A172 (cell line): ENCODE data around the gene TTLL4. TPM values are rescaled to one million over a fixed set of nuclear protein-coding genes. Genes with fewer than 3 reads are reported as not detected.
A peak's percentile ranks its signal among the peaks of the same experiment; 100 is the strongest.

Experiments used
- DNase-seq: peaks from one replicate; pipeline ENCODE4 v3.0.0-alpha.2; 2015; ENCODE audit warnings: low spot score
- total RNA-seq: library from RNA; depleted of rRNA; stranded (reverse); fragments of >200 nt; shearing (Covaris generic); gene quantifications from 2 replicates; pipeline ENCODE4 v1.2.3, GENCODE V29; 2014; rRNA removed

TTLL4 gene
- 11.0 and 12.4 TPM in 2 replicates for total RNA-seq

DNA sequence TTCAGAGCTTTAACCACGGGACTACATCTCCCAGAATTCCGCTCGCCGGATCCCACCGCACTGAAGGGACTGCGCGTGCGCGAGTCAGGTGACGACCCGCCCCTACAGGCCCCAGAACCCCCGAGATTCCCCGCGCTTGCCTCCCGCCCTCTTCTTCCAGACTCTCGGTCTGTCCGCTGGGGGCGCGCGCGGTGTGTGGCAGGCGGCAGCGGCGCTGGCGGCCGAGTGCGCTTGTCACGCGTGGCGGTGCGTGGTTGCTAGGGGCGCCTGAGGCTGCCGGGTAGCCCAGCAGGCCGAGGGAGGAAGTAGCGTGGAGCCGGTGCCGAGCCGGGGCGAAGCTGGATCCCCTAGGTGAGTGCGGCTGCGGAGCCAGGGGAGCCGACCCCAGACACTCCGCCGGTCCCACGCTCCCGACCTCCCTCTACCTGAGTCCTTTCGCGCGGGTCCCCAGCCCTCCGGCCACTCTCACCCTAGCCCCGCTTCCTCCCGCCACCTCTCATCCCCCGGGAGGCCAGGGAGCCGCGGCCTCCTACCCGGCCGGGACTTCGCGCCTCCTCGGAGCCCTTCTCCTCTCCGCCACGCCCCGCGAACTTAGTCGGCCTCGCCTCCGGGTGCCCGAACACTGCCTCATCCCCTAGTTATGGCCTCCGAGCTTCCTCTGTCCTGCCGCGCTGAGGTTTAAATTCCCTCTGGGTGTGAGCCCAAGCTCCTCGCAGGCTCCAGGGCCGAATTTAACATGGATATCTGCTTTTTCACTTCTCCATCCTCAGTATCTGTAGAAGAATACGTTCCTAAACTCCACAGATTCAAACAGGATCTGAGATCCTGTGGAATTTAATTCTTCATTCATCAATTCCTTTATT lies at the start of gene TTLL4:
TTLL4 (plus strand) TSS at position 149 of the 863 bp plus-strand sequence. CDS start 26,842 bp downstream, outside the sequence.
- peak; percentile 95 for DNase-seq

- DNase-seq: no peak
These were observed 48.3 kb upstream of the TTLL4 start for GRCh38 chr2:218662377-218662776.

- no peak for DNase-seq
These were observed 47.8 kb upstream of the TTLL4 start for GRCh38 chr2:218662827-218663226.

DNA sequence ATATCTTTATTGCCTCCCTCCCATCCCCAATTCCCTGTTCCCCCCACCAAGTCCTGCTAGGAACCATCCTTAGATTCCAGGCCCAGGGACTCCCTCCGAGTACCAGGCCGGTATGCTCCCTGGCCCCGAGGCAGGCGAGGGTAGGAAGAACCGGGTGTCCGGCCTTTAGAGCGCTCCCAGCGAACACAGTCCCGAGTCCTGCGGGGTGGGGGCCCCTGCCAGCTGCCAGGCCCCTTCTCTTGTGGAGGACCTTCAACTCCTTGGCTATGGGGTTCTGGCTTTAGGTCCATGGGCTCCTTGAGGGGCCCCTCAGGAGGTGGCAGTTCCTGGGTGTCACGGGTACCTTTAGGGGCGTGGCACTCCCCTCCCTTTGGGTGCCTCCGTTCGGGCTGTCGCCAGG lies 46.7 kb upstream of the TTLL4 start:
- DNase-seq: no peak

GRCh38 chr2:218664653-218665052 lies 46.0 kb upstream of the TTLL4 start:
- DNase-seq: no peak

- peak; percentile 30 for DNase-seq
These were observed 39.5 kb upstream of the TTLL4 start for GRCh38 chr2:218671097-218671653.

- peak; percentile 94 for DNase-seq
These were observed 38.7 kb upstream of the TTLL4 start, which contains the start of the genes RNF25 and STK36 for GRCh38 chr2:218671654-218672566. RNF25 (minus strand) TSS chr2:218672002; CDS start chr2:218671970, 32 bp downstream. STK36 (plus strand) TSS chr2:218672086; CDS start chr2:218672830, 744 bp downstream.

- DNase-seq: peak; percentile 84
These were observed 31.5 kb upstream of the TTLL4 start for GRCh38 chr2:218679119-218679518.

GRCh38 chr2:218680061-218680460 lies 30.6 kb upstream of the TTLL4 start:
- DNase-seq: no peak

GRCh38 chr2:218687400-218688060 lies 23.1 kb upstream of the TTLL4 start:
- peak; percentile 88 for DNase-seq

DNA sequence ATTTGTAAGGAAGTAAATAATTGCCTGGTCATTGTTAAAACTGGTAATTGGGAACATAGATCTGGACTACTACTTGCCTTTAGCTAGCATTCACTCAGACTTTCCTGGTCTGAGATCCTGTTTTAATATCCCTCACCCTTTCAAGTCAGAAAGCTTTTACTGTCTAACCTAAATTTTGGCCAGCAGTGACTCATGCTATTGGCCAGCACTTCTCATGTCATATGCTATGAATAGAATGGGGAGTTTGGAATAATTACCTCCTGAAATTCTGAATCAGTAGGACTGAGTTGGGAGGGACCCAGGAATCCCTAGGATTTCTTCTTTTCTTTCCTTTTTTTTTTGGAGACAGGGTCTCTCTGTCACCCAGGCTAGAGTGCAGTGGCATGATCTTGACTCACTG lies 19.4 kb upstream of the TTLL4 start:
- DNase-seq: peak; percentile 47

DNA sequence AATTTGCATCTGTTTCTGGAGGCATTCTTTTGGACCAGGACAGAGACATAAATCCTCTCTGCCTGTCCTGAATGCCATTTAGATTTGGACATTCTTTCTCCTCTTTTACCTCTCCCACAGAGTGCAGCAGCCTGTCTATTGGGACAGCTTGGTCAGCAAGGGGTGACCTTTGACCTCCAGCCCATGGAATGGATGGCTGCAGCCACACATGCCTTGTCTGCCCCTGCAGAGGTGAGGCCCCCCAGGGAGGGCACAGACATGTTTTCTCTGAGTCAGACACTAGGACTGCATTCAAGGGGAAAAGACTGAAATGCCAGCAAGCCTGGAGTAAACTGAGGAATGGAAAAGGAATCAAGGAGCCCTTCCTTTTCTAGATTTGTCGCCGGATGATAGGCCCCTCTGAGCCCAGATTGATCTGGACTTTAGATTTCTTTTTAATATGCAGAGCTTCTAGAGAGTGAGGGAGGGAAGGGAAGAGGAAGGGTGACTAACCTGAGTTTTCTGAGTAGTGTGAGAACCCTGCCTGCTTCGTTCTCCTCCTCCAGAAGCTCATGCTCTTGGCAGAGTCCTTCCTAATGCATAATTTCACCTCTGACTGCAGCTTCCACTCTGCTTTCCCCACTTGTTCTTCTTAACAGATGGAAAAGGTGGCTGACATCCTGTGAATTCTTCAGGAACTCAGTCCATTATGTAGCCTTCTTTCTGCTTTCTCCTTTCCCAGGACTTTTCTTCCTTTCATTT lies 16.1 kb upstream of the TTLL4 start:
- no peak for DNase-seq

DNA sequence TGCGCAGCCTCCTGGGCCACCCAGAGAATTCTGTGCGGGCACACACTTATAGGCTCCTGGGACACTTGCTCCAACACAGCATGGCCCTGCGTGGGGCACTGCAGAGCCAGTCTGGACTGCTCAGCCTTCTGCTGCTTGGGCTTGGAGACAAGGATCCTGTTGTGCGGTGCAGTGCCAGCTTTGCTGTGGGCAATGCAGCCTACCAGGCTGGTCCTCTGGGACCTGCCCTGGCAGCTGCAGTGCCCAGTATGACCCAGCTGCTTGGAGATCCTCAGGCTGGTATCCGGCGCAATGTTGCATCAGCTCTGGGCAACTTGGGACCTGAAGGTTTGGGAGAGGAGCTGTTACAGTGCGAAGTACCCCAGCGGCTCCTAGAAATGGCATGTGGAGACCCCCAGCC lies 11.8 kb upstream of the TTLL4 start:
- DNase-seq: no peak

DNA sequence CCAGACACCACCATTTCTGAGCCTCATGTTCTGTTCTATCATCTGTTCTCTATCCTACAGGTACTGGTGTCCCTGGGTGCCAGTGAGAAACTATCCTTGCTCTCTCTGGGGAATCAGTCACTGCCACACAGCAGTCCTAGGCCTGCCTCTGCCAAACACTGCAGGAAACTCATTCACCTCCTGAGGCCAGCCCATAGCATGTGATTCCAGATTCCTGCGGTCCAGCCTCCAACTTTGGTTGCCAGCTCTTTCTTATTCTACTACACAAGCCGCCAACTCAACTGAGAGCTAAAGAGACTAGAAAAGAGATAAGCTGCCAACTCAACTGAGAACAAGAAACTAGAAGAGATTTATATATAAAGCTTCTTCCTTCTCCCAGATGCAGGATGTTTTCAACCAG lies 8.8 kb upstream of the TTLL4 start:
- no peak for DNase-seq

DNA sequence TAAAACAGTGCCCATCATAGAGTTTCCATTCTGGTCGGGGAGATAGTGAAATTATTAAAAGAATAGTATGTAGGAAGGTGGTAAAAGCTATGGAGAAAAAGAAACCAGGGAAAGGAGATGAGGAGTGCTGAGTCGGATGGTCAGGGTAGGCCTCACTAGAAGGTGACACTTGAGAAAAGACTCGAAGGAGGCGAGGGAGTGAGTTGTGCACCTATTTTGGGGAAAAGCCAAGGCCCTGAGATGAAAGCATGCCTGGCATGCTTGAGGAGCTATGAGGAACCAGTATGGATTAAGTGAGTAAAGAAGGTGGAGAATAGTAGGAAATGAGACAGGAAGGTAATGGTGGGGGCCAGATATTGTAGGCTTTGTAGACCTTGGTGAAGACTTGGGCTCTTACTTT lies 7.3 kb upstream of the TTLL4 start:
- DNase-seq: no peak

DNA sequence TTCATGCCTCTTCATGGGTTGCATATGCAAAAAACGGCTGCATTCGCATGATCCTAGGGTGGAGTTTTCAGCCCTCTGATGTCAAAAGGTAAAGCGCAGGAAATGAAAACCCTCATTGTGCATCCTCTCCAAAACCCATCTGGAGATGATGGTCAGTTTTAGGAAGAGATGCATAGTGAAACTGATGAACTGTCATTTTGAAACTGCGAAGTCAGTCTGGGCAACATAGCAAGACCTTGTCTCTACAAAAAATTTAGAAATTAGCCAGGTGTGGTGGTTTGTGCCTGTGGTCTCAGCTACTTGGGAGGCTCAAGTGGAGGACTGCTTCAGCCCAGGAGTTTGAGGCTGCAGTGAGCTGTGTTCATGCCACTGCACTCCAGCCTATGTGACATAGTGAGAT lies 2.5 kb upstream of the TTLL4 start:
- no peak for DNase-seq

DNA sequence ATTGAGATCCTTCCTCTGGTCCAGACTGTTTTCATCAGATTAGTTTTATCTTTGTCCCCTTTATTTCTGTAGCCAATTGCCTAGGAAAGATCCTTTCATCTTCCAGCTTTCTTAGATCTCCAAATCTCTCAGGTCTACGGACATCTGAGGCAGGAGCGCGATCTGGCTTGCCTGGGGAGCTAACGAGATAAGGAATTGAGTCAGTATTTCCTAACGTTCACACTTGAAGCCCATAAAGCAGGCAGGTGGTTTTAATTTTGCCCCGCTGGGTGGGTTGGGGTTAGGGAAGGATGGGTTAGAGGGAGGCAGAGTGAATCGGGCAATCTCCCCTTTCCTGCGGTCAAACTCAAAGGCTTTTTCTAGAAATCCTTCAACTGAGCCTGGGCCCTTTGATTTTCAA lies 727 bp upstream of the TTLL4 start:
- no peak for DNase-seq

DNA sequence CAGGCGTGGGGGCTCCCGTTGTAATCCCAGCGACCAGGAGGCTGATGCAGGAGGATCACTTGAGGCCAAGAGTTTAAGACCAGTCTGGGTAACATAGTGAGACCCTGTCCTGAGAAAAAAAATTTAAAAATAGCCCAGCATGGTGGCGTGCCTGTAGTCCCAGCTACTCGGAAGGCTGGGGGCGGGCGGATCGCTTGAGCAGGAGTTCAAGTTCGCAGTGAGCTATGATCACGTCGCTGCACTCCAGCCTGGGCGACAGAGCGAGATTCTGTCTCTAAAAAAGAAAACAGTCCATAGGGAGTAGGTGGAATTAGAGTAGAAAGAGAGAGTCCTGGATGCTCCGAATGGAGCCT lies 325 bp upstream of the TTLL4 start:
- DNase-seq: no peak

- peak; percentile 22 for DNase-seq
These were observed 905 bp downstream of the TTLL4 start for GRCh38 chr2:218711550-218711929.

- no peak for DNase-seq
These were observed 3.3 kb downstream of the TTLL4 start for GRCh38 chr2:218713922-218714321.

DNA sequence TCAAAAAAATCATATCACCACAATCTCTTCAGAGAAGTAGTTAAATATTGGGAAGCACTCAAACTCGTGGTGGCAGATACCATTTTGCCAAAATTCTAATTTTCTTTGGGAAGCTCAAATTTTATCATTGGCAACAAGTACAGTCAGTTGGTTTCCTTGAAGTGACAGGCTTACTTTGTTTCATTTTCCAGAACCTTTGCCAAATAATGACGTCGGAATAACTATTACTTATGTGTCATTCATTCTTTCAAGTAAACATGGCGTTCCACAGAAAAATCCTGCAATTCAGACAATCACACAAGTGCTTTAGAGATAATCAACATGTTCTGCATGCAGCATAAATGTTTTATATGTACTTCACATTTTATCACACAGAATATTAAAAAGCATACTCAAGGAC lies 5.4 kb downstream of the TTLL4 start:
- DNase-seq: no peak
